SK-N-SH (cell line): ENCODE measurements around the gene ATP2A2. TPM values are rescaled to one million over a fixed set of nuclear protein-coding genes. Genes with fewer than 3 reads are reported as not detected.

Experiments used
- CTCF ChIA-PET: fragments of 300-600, 350-600 bp; formaldehyde crosslinking; extraction: SDS; loops from one replicate; lab custom pipeline; 2021; lab: Yijun Ruan, JAX
- POLR2A ChIA-PET: fragments of 350-600 bp; sonication (Branson Sonifier 250); formaldehyde crosslinking; extraction: SDS; loops from one replicate; lab custom pipeline; 2020; ENCODE audit warnings: antibody characterized with exemption, inconsistent platforms; lab: Yijun Ruan, JAX
- DNase-seq: peaks from one replicate; pipeline ENCODE4 v3.0.0; 2012
- H2AFZ ChIP-seq: fragments of 200-600 bp; sonication (generic); 2 replicates; pipeline ENCODE4 v1.8.1; 2016; ENCODE audit warnings: antibody characterized with exemption, mild to moderate bottlenecking, low read depth
- H3F3A ChIP-seq: fragments of 200-600 bp; sonication (generic); replicated peaks from 2 replicates; pipeline ENCODE3; 2016; ENCODE audit warnings: antibody characterized with exemption, mild to moderate bottlenecking; ENCODE audit not compliant: insufficient read depth
- H3K27ac ChIP-seq, 2 experiments: fragments of 200-500 bp in 1 of 2; fragments of 200-600 bp in 1 of 2; sonication (Bioruptor generic) in 1 of 2; sonication (generic), shearing (Covaris generic) in 1 of 2; 2 replicates each; pipeline versions ENCODE4 v1.5.1 to v1.6.1; 2014 to 2016; ENCODE audit warnings: low read depth in 2 of 2, inconsistent platforms in 1 of 2, low read length in 1 of 2, mild to moderate bottlenecking in 1 of 2, mixed read lengths in 1 of 2
- H3K27me3 ChIP-seq: fragments of 200-600 bp; sonication (generic), shearing (Covaris generic); 2 replicates; pipeline ENCODE4 v1.6.1; 2016; ENCODE audit warnings: mixed run types; ENCODE audit not compliant: insufficient read depth
- H3K36me3 ChIP-seq, 2 experiments: fragments of 200-500 bp in 1 of 2; fragments of 200-600 bp in 1 of 2; sonication (Bioruptor generic) in 1 of 2; sonication (generic) in 1 of 2; replicated peaks in 1 of 2; 2 replicates each; pipeline versions ENCODE3 to v1.5.1; 2014 to 2016; ENCODE audit warnings: low read length in 1 of 2, mild to moderate bottlenecking in 1 of 2; ENCODE audit not compliant: insufficient read depth in 2 of 2, control insufficient read depth in 1 of 2
- H3K4me1 ChIP-seq, 2 experiments: fragments of 200-500 bp in 1 of 2; fragments of 200-600 bp in 1 of 2; sonication (Bioruptor generic) in 1 of 2; sonication (generic), shearing (Covaris generic) in 1 of 2; 2 replicates each; pipeline versions ENCODE4 v1.5.1 to v1.6.1; 2014 to 2016; ENCODE audit warnings: low read depth in 1 of 2, low read length in 1 of 2, mixed run types in 1 of 2; ENCODE audit not compliant: insufficient read depth in 2 of 2, control insufficient read depth in 1 of 2
- H3K4me2 ChIP-seq: fragments of 200-600 bp; sonication (generic), shearing (Covaris generic); 2 replicates; pipeline ENCODE4 v1.6.1; 2017; ENCODE audit warnings: mixed run types
- H3K4me3 ChIP-seq, 2 experiments: fragments of 200-500 bp in 1 of 2; fragments of 200-600 bp in 1 of 2; sonication (Bioruptor generic) in 1 of 2; sonication (generic), shearing (Covaris generic) in 1 of 2; 2 replicates each; pipeline versions ENCODE4 v1.5.1 to v1.8.1; 2014 to 2016; ENCODE audit warnings: low read depth in 2 of 2, inconsistent platforms in 1 of 2, low read length in 1 of 2, mild to moderate bottlenecking in 1 of 2, mixed read lengths in 1 of 2, moderate library complexity in 1 of 2
- H3K79me2 ChIP-seq: fragments of 200-600 bp; sonication (generic); 2 replicates; pipeline ENCODE4 v1.8.1; 2017; ENCODE audit warnings: mild to moderate bottlenecking; ENCODE audit not compliant: insufficient read depth
- H3K9ac ChIP-seq: fragments of 200-600 bp; sonication (generic); 2 replicates; pipeline ENCODE4 v1.6.1; 2017; ENCODE audit warnings: mixed run types
- H3K9me2 ChIP-seq: fragments of 200-600 bp; sonication (generic); 2 replicates; pipeline ENCODE4 v1.6.1; 2017; ENCODE audit warnings: mixed run types
- H3K9me3 ChIP-seq: fragments of 200-600 bp; sonication (generic); 2 replicates; pipeline ENCODE4 v1.6.1; 2017; ENCODE audit warnings: mixed run types, mild to moderate bottlenecking, moderate library complexity
- H4K20me1 ChIP-seq: fragments of 200-600 bp; sonication (generic); 2 replicates; pipeline ENCODE4 v1.6.1; 2017; ENCODE audit warnings: mild to moderate bottlenecking, mixed run types; ENCODE audit not compliant: insufficient read depth
- CHD2 ChIP-seq: fragments of 150-350 bp; IDR thresholded peaks from 2 replicates; pipeline ENCODE4 v1.6.1; 2018; ENCODE audit warnings: low read length; ENCODE audit not compliant: partially characterized antibody
- ELF1 ChIP-seq: IDR thresholded peaks from 2 replicates; pipeline ENCODE4 v1.4.0; 2012
- FOSL2 ChIP-seq: IDR thresholded peaks from 2 replicates; pipeline ENCODE4 v1.4.0; 2012; ENCODE audit warnings: low read depth, mild to moderate bottlenecking, moderate library complexity, borderline replicate concordance
- FOXM1 ChIP-seq: IDR thresholded peaks from 2 replicates; pipeline ENCODE4 v1.4.0; 2012; ENCODE audit warnings: low read depth, mild to moderate bottlenecking
- GABPA ChIP-seq: IDR thresholded peaks from 2 replicates; pipeline ENCODE4 v1.4.0; 2012; ENCODE audit warnings: low read depth, mild to moderate bottlenecking
- MAX ChIP-seq: IDR thresholded peaks from 2 replicates; pipeline ENCODE4 v1.4.0; 2012; ENCODE audit warnings: low read depth
- MEF2A ChIP-seq: IDR thresholded peaks from 2 replicates; pipeline ENCODE4 v1.4.0; 2012; ENCODE audit warnings: low read depth, borderline replicate concordance
- NRF1 ChIP-seq: IDR thresholded peaks from 2 replicates; pipeline ENCODE4 v1.6.1; 2012; ENCODE audit warnings: low read depth, mild to moderate bottlenecking, low read length
- RAD21 ChIP-seq: IDR thresholded peaks from 2 replicates; pipeline ENCODE4 v1.6.1; 2012; ENCODE audit warnings: mild to moderate bottlenecking, low read length
- SMC3 ChIP-seq: IDR thresholded peaks from 2 replicates; pipeline ENCODE4 v1.6.1; 2012; ENCODE audit warnings: low read depth, low read length, improper control_type of control experiment
- TAF1 ChIP-seq: IDR thresholded peaks from 2 replicates; pipeline ENCODE4 v1.6.1; 2012; ENCODE audit warnings: low read depth, mild to moderate bottlenecking, low read length, moderate library complexity, borderline replicate concordance
- USF1 ChIP-seq: IDR thresholded peaks from 2 replicates; pipeline ENCODE4 v1.4.0; 2012; ENCODE audit warnings: low read depth, borderline replicate concordance
- ZBTB33 ChIP-seq: IDR thresholded peaks from 2 replicates; pipeline ENCODE4 v1.4.0; 2012; ENCODE audit warnings: low read depth, borderline replicate concordance
- WGBS: methylation state at CpG from one replicate; pipeline ENCODE4 v1.1.6; 2017; ENCODE audit warnings: low lambda C conversion rate; 5-methylcytosine and 5-hydroxymethylcytosine counted together
- polyA plus RNA-seq, 3 experiments: library from polyadenylated mRNA; depleted of rRNA; stranded (reverse); fragments of >200 nt; gene quantifications; 2 replicates each; pipeline ENCODE4 v1.2.3, GENCODE V29; 2012
- small RNA-seq, 7 experiments: library from RNA; depleted of rRNA; stranded (forward); fragments of <200 nt; gene quantifications; one replicate each; pipeline ENCODE3, GENCODE V24; 2012

The ATP2A2 gene
- polyA plus RNA-seq, 1 of the 3 experiments (the other 2 are of a cell fraction): 120 TPM

GRCh38 chr12:110382683-110383082 is 101.6 kb downstream of the ATP2A2 start:
- no peaks in the 10 kb centered on the region for H3K27me3 ChIP-seq
- H3F3A ChIP-seq: peaks cover 6% of the 10 kb centered on the region
- TF ChIP-seq MEF2A: no peak
- no peak for TF ChIP-seq USF1
- no peak for TF ChIP-seq FOSL2
- no peak for TF ChIP-seq CHD2
- TF ChIP-seq ELF1: no peak
- no peak for TF ChIP-seq SMC3
- no peak for TF ChIP-seq TAF1
- no peak for TF ChIP-seq ZBTB33
- no peak for TF ChIP-seq GABPA
- TF ChIP-seq MAX: no peak
- no peak for TF ChIP-seq RAD21
- TF ChIP-seq FOXM1: no peak
- TF ChIP-seq NRF1: no peak
- TF ChIP-seq, all 33 proteins: peak for 0
- WGBS: 96% methylated on average over 4 of the region's 4 CpGs
- Histone ChIP-seq H2AFZ (no peak overlapping the region), H3K9me2 (no peaks in the 10 kb centered on the region), H3K79me2 (no peaks in the 10 kb centered on the region), H3K4me2 (no peak overlapping the region), H3K4me3 (no peak overlapping the region), H3K36me3 (peaks cover 40 to 63% of the 10 kb centered on the region in 2 experiments), H3K27ac (no peak overlapping the region), H3K9me3 (no peaks in the 10 kb centered on the region), H3K4me1 (no peaks in the 10 kb centered on the region), H4K20me1 (no peaks in the 10 kb centered on the region), H3K9ac (no peak overlapping the region)
- DNase-seq: no peak
- ChIA-PET CTCF (no interaction called here), POLR2A (no interaction called here)

Small RNA genes lying within 50 kb of the gene (small RNA-seq; reads per million reads assigned to genes)
- 0 reads per million in 7 experiments for gene RN7SL769P

Other genes with a start within 250 kb of the ATP2A2 start
- gene C12orf76, start 232.7 kb upstream of the ATP2A2 start, polyA plus RNA-seq (2012; rRNA removed): 29.2 and 38.3 TPM in 2 replicates
- 7.9 and 10.8 TPM in 2 replicates for gene IFT81, start 156.9 kb upstream of the ATP2A2 start, polyA plus RNA-seq (2012; rRNA removed)
- 58.9 and 72.0 TPM in 2 replicates for gene ANAPC7, start 122.5 kb downstream of the ATP2A2 start, polyA plus RNA-seq (2012; rRNA removed)
- 50.5 and 74.7 TPM in 2 replicates for gene ARPC3, start 169.1 kb downstream of the ATP2A2 start, polyA plus RNA-seq (2012; rRNA removed)
- 21.6 and 22.5 TPM in 2 replicates for gene GPN3, start 187.0 kb downstream of the ATP2A2 start, polyA plus RNA-seq (2012; rRNA removed)
- gene FAM216A, start 187.6 kb downstream of the ATP2A2 start, polyA plus RNA-seq (2012; rRNA removed): 29.8 and 33.1 TPM in 2 replicates
- 110 and 131 TPM in 2 replicates for gene VPS29, start 220.9 kb downstream of the ATP2A2 start, polyA plus RNA-seq (2012; rRNA removed)
- gene RAD9B, start 221.1 kb downstream of the ATP2A2 start, polyA plus RNA-seq (2012; rRNA removed): 0.15 and 0.20 TPM in 2 replicates